ENCODE measurements around the gene REXO5.
A peak's percentile ranks its signal among the peaks of the same experiment; 100 is the strongest.
"Not testable (repeated sequence)": the region's sequence is repeated elsewhere in the genome, so short reads cannot be mapped to it uniquely, and the experiment has no call there.

Gene REXO5, protein sequence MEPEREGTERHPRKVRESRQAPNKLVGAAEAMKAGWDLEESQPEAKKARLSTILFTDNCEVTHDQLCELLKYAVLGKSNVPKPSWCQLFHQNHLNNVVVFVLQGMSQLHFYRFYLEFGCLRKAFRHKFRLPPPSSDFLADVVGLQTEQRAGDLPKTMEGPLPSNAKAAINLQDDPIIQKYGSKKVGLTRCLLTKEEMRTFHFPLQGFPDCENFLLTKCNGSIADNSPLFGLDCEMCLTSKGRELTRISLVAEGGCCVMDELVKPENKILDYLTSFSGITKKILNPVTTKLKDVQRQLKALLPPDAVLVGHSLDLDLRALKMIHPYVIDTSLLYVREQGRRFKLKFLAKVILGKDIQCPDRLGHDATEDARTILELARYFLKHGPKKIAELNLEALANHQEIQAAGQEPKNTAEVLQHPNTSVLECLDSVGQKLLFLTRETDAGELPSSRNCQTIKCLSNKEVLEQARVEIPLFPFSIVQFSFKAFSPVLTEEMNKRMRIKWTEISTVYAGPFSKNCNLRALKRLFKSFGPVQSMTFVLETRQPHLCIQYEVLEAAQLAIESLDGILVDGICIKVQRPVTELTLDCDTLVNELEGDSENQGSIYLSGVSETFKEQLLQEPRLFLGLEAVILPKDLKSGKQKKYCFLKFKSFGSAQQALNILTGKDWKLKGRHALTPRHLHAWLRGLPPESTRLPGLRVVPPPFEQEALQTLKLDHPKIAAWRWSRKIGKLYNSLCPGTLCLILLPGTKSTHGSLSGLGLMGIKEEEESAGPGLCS

DNA sequence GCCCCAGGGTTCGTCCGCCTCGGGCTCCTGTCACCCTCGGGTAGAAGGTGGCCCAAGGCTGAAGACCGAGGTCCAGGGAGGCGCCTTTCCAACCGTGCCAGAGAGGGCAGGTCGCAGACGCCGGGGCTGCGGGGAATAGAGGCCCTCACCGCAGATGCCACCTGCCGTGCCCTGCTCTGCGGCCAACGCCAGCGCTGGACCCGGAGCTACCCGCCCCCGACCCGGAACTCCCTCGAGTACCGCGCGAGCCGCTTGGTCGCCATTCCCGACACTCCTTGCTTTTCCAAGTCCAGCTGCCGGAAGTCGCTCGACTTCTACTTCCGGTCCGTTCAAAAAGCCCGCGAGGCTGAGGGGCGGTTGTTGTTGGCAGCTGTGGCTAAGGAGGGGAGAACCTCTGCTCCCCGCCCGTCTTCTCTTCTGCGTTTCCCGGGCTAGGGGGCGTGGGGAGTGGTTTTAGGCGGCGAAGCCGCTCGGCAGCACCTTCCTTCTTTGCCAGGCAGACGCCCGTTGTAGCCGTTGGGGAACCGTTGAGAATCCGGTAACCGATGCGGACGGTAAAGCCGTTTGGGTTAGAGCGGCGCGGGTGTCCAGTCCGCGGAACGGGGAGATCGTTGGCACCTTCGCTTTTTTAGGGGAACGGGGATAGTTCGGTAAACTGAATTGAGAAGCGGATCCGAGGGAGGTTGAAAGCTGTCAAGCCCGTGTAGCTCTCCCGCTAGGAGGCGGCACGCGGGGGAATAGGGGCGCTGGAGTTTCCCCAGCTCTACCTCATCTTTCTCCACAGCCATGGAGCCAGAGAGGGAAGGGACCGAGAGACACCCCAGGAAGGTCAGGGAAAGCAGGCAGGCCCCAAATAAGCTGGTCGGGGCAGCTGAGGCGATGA lies at the start of gene REXO5, which contains the start of gene ERI2:
TSS of gene REXO5 (plus strand) at position 360 of the 883 bp plus-strand sequence. CDS start at position 787, 427 bp downstream.
TSS of gene ERI2 (minus strand) at position 305 of the 883 bp plus-strand sequence. CDS start at position 263, 42 bp downstream.
- Mint-ChIP-seq H3K4me3 (peak within 1 kb of the TSS; percentile 96), H3K27ac (peak within 1 kb of the TSS; percentile 90), H3K36me3 (no peaks in the 10 kb centered on the region), H3K4me1 (ENCODE audit: low read depth) (peaks cover 15% of the 10 kb centered on the region), H3K27me3 (no peaks in the 10 kb centered on the region), H3K9me3 (ENCODE audit: low read depth) (no peaks in the 10 kb centered on the region)

DNA sequence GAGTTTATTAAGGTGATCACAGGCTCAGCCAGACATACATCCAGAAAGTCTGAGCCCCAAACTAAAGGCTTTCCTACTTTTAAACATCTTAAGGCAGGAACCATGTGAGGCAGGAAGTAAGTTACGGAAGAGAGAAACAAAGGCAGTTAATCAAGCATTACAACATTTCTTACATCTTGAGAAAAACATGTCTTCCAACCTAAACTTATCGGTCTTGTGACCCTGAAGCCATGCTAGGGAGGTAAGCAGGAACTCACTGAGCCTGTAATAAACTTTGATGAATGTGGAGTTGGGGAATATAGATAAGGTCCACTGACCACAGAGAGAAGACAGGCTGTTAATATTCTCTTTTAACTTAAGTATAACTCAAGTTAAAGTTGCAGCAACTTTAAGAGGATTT lies 46.0 kb upstream of the REXO5 start:
- H3K4me3 Mint-ChIP-seq = no peak overlapping the region
- no peak overlapping the region for H3K27ac Mint-ChIP-seq
- peaks cover 11% of the 10 kb centered on the region for H3K36me3 Mint-ChIP-seq
- no peaks in the 10 kb centered on the region for H3K27me3 Mint-ChIP-seq
- H3K9me3 Mint-ChIP-seq (ENCODE audit: low read depth) = no peaks in the 10 kb centered on the region
- peaks cover 28% of the 10 kb centered on the region for H3K4me1 Mint-ChIP-seq (ENCODE audit: low read depth)

DNA sequence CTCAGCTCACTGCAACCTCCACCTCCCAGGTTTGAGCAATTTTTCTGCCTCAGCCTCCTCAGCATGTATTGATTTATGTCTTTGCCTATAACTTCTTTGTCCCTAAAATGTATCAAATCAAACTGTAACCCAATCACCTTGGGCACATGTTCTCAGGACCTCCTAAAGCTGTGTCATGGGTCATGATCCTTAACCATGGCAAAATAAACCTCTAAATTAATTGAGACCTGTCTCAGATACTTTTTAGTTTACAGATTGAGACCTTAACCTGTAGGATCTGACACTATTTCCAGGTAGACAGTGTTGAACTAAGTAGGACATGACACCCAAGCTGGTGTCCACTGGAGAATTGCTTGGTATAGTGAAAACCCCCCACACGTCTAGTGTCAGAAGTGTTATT lies 45.2 kb upstream of the REXO5 start:
- Mint-ChIP-seq H3K4me1 (ENCODE audit: low read depth) (peaks cover 33% of the 10 kb centered on the region), H3K9me3 (ENCODE audit: low read depth) (no peaks in the 10 kb centered on the region), H3K27me3 (no peaks in the 10 kb centered on the region), H3K27ac (peak overlapping the region; percentile 54), H3K36me3 (peaks cover 11% of the 10 kb centered on the region), H3K4me3 (no peak overlapping the region)

DNA sequence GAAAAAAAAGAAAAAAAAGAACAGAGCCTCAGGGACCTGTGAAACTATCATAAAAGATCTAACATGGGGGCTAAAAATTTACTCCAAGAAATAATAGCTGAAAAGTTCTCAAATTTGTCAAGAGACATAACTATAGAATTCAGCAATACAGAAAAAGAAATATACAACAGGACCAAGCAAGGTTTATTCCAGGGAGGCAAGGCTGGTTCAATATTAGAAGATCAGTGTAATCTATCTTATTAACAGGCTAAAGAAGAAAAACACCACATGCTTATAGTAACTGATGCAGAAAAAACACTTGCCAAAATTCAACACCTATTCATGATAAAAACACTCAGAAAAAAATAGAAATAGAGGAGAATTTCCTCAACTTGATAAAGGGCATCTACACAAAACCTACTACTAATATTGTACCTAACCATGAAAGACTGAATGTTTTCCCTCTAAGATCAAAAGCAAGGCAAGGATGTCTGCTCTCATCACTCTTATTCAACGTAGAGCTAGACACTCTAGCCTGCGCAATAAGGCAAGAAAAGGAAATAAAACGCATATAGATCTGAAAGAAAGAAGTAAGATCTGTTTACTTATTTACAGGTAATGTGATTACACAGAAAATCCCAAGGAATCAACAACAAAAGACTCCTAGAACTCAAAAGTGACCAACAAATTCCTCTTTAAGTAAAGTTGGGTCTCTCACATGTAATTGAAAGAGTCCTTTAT lies 43.8 kb upstream of the REXO5 start:
- H3K36me3 Mint-ChIP-seq = peaks cover 11% of the 10 kb centered on the region
- peaks cover 33% of the 10 kb centered on the region for H3K4me1 Mint-ChIP-seq (ENCODE audit: low read depth)
- H3K27ac Mint-ChIP-seq = peak overlapping the region; percentile 94
- no peaks in the 10 kb centered on the region for H3K27me3 Mint-ChIP-seq
- no peaks in the 10 kb centered on the region for H3K9me3 Mint-ChIP-seq (ENCODE audit: low read depth)
- H3K4me3 Mint-ChIP-seq = peak overlapping the region; percentile 96

DNA sequence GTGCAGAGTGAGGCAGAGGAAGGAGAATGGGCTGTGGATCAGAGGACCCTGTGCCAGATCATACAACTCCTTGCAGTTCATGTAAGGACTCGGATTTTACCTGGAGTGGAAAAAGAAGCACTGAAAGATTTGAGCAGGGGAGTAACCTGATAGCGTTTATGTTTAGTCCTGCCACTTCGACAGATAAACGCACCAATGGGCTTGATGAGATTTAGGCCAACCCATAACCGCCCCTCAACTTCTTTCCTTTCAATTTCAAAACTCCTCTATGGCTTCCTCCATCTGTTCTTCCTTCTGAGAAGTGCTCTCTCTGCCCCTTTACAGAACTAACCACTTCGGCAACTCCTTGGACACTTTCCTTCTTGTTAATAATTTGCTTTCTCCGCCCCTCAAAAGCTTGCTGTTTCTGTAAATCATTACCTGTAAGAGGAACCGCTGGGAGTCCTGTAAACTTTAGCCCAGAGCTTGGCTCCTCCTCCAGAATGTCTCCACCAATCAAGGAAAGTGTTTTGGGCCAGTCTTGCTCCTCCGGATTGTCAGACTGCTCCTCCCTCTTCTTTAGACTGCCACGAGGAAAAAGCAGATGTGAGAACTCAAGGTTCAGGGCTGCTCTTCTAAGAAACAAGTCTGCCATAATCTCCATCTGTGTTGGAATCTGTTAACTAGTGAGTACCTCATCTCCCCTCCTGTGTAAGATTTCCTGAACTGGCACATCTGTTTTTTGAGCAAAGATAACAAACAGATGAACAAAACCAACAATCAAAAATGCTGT lies 42.7 kb upstream of the REXO5 start, which contains the start of gene ACSM3:
TSS of gene ACSM3 (plus strand) at position 554 of the 772 bp plus-strand sequence. CDS start 6,021 bp downstream, outside the sequence.
- Mint-ChIP-seq H3K36me3 (peaks cover 11% of the 10 kb centered on the region), H3K27me3 (no peaks in the 10 kb centered on the region)

DNA sequence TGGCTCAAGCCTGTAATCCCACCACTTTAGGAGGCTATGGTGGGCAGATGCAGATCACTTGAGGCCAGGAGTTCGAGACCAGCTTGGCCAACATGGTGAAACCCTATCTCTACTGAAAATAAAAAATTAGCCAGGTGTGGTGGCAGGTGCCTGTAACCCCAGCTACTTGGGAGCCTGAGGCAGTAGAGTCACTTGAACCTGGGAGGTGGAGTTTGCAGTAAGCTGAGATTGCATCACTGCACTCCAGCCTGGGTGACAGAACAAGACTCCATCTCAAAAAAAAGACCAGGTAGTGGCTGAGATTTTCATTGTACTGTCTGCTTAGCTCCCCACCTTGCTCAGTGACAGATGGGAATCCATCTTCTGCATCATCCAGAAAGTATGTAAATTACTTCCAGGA lies 41.9 kb upstream of the REXO5 start:
- Mint-ChIP-seq H3K27ac (peak overlapping the region; percentile 94), H3K36me3 (peaks cover 11% of the 10 kb centered on the region), H3K4me1 (ENCODE audit: low read depth) (peaks cover 33% of the 10 kb centered on the region)
- not testable (repeated sequence) for H3K4me3 Mint-ChIP-seq; H3K27me3 Mint-ChIP-seq; H3K9me3 Mint-ChIP-seq (ENCODE audit: low read depth)

More for the DNA sequence above, 42.7 kb upstream of the REXO5 start, which contains the start of gene ACSM3:
- Mint-ChIP-seq H3K4me1 (ENCODE audit: low read depth) (peaks cover 33% of the 10 kb centered on the region), H3K9me3 (ENCODE audit: low read depth) (no peaks in the 10 kb centered on the region), H3K4me3 (peak within 1 kb of the TSS; percentile 96), H3K27ac (peak within 1 kb of the TSS; percentile 94)

DNA sequence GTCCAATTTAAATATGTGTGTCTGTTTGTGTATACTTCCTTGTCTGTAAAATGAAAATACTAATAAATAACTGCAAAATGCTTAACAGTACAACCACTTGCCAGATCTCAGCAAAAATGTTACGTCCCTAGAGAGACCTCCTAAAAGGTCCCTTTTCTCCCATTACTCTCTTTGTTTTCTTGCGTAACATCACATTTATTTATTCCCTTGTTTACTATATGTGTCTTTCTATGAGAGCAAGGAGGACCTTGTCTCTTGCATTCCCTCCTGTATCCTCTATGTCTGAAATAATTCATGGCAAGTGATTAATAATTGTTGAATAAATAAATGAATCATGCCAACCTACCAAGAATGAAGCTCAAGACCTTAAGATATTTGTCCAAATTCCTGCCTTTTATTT lies 40.6 kb upstream of the REXO5 start:
- no peak overlapping the region for H3K27ac Mint-ChIP-seq
- peaks cover 8% of the 10 kb centered on the region for H3K36me3 Mint-ChIP-seq
- H3K9me3 Mint-ChIP-seq (ENCODE audit: low read depth) = no peaks in the 10 kb centered on the region
- peaks cover 33% of the 10 kb centered on the region for H3K4me1 Mint-ChIP-seq (ENCODE audit: low read depth)
- H3K4me3 Mint-ChIP-seq = no peak overlapping the region
- no peaks in the 10 kb centered on the region for H3K27me3 Mint-ChIP-seq

DNA sequence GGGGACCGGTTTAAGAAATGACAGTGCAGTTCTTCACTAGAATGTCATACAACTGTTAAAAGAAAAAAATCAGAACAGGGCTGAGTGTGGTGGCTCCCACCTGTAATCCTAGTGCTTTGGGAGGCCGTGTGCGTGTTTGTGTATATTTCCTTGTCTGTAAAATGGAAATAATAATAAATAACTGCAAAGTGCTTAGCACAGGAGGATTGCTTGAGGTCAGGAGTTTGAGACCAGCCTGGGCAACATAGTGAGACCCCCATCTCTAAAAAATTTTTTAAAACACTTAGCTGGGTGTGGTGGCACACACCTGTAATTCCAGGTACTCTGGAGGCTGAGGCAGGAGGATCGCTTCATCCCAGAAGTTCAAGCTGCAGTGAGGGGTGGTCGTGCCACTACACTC lies 40.0 kb upstream of the REXO5 start:
- no peaks in the 10 kb centered on the region for H3K9me3 Mint-ChIP-seq (ENCODE audit: low read depth)
- H3K27ac Mint-ChIP-seq = no peak overlapping the region
- H3K27me3 Mint-ChIP-seq = no peaks in the 10 kb centered on the region
- peaks cover 5% of the 10 kb centered on the region for H3K36me3 Mint-ChIP-seq
- peaks cover 33% of the 10 kb centered on the region for H3K4me1 Mint-ChIP-seq (ENCODE audit: low read depth)
- H3K4me3 Mint-ChIP-seq = no peak overlapping the region

DNA sequence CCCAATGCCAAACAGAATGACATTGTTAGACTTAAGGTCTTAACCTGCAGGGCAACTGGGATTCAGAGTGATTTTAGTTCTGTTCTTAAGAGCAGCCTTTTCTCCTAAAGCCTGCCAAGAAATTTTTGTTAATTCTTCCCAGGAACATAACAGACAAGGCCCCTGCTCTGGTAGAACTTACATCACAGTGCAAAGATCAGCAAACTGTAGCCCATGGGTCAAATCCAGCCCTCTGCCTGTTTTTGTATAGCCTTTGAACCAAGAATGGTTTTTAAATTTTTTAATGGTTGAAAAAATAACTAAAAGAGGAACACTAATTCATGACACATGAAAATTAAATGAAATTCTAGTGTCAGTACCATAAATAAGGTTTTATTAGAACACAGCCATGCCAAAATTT lies 38.8 kb upstream of the REXO5 start:
- H3K36me3 Mint-ChIP-seq = peaks cover 8% of the 10 kb centered on the region

DNA sequence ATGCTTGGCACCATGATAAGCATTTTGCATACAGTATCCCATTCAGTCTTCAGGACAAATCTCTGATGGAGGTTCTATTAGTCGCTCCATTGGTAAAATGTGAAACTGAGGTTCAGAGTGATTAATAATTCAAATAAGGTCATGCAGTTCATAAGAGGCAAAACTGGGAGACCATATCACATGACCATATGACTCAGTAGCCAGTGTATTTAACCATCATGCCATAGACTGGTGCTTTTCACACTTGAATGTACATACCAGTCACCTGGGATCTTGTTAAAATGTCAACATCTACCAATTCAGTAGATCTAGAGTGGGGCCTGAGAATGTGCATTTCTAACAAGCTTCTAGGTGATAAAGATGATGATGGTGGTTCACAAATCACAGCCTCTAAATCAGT lies 38.2 kb upstream of the REXO5 start:
- no peaks in the 10 kb centered on the region for H3K9me3 Mint-ChIP-seq (ENCODE audit: low read depth)
- no peak overlapping the region for H3K4me3 Mint-ChIP-seq
- no peak overlapping the region for H3K27ac Mint-ChIP-seq
- H3K4me1 Mint-ChIP-seq (ENCODE audit: low read depth) = peaks cover 22% of the 10 kb centered on the region
- peaks cover 8% of the 10 kb centered on the region for H3K36me3 Mint-ChIP-seq
- H3K27me3 Mint-ChIP-seq = no peaks in the 10 kb centered on the region

More for the DNA sequence above, 38.8 kb upstream of the REXO5 start:
- Mint-ChIP-seq H3K27ac (no peak overlapping the region), H3K9me3 (ENCODE audit: low read depth) (no peaks in the 10 kb centered on the region), H3K4me3 (no peak overlapping the region), H3K27me3 (no peaks in the 10 kb centered on the region), H3K4me1 (ENCODE audit: low read depth) (peaks cover 28% of the 10 kb centered on the region)

DNA sequence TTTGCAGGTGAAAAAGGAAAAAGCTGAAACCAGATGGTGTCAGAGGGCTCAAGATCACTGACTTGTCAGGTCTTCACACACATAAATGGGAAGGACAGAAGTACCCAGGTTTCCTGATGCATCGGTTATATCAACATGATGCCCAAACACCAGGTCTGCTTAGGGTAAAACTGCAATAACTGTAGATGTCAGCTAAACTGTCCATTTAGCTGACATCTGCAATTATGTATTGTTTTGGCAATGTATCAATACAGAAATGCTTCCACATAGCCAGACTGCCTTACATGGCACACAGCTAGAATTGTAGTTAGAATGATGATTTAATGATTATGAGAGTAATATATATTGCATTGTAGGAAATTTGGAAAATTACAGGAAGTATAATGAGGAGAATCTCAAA lies 37.5 kb upstream of the REXO5 start:
- peaks cover 8% of the 10 kb centered on the region for H3K36me3 Mint-ChIP-seq

DNA sequence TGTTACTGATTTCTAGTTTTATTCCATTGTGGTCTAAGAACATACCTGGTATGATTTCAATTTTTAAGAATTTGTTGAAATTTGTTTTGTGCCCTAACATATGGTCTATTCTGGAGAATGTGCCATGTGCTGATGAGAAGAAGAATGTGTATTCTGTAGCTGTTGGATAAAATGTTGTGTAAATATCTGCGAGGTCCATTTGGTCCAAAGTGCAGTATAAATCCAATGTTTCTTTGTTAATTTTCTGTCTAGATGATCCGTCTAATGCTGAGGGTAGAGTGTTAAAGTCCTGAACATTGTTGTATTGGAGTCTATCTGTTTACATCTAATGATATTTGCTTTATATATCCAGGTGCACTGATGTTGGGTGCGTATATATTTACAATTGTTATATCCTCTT lies 32.6 kb upstream of the REXO5 start:
- Mint-ChIP-seq H3K4me3 (no peak overlapping the region), H3K27me3 (no peaks in the 10 kb centered on the region), H3K27ac (no peak overlapping the region), H3K36me3 (peaks cover 13% of the 10 kb centered on the region), H3K4me1 (ENCODE audit: low read depth) (no peaks in the 10 kb centered on the region), H3K9me3 (ENCODE audit: low read depth) (no peaks in the 10 kb centered on the region)

More for the DNA sequence above, 37.5 kb upstream of the REXO5 start:
- Mint-ChIP-seq H3K4me3 (no peak overlapping the region), H3K27ac (no peak overlapping the region), H3K9me3 (ENCODE audit: low read depth) (no peaks in the 10 kb centered on the region), H3K4me1 (ENCODE audit: low read depth) (peaks cover 15% of the 10 kb centered on the region), H3K27me3 (no peaks in the 10 kb centered on the region)

DNA sequence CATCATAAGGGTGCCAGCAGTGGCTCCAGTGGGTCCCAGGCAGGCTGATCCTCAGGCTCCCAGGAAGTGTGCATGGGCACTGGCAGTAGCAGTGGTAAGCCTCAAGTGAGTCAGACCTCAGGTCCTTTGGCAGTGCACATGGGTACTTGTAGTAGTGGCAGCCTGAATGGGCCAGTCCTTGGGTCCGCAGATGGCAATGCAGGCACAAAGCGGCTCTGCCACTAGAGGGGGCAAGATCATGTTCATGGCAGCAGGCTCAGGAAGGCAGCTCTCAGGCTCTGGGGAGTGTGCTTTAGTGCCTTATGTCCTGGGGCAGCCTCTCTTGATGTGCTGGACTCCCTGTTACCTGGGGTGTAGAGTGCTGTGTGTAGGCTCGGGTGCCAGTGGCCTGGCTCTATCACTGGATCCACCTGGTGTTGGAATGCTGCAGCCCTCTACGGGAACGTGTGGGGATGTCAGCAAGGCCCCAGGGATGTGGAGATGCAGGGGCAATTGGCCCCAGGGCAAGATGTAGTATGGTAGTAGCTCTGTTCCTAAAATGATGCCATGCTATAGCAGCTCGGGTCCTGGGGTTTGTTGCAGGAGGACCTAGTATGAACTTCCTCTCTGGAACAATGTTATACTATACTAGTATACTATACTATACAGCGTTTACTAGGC lies 31.5 kb upstream of the REXO5 start:
- H3K36me3 Mint-ChIP-seq = peaks cover 16% of the 10 kb centered on the region
- no peak overlapping the region for H3K4me3 Mint-ChIP-seq
- no peaks in the 10 kb centered on the region for H3K27me3 Mint-ChIP-seq
- H3K4me1 Mint-ChIP-seq (ENCODE audit: low read depth) = no peaks in the 10 kb centered on the region
- no peak overlapping the region for H3K27ac Mint-ChIP-seq
- H3K9me3 Mint-ChIP-seq (ENCODE audit: low read depth) = no peaks in the 10 kb centered on the region

All from activated naive CD8-positive, alpha-beta T cell (primary cell).